ENCODE measurements around the gene GPR87. TPM values are rescaled to one million over a fixed set of nuclear protein-coding genes. Genes with fewer than 3 reads are reported as not detected.

The GPR87 gene
- total and polyA plus RNA-seq, 2 experiments from 2014 or later = 7.0 to 11.0 TPM

GRCh38 chr3:151307583-151308488 lies 8.8 kb downstream of the GPR87 start:
- TF ChIP-seq EZH2phosphoT487 (IDR thresholded peaks at IDR 0.05; ENCODE audit: low read depth, severe bottlenecking, unreplicated experiment) (no peak), CTCF (IDR thresholded peaks at IDR 0.05; ENCODE audit: poor library complexity) (no peak), EZH2 (IDR thresholded peaks at IDR 0.05; ENCODE audit: borderline replicate concordance) (no peak)
- no peaks in the 10 kb centered on the region for H4K20me1 ChIP-seq (ENCODE audit: insufficient read depth, poor library complexity, severe bottlenecking)
- H3K4me1 ChIP-seq (ENCODE audit: insufficient read depth) = peaks cover 15% of the 10 kb centered on the region
- 89% methylated on average over 1 of the region's 1 CpG for WGBS (ENCODE audit: low lambda C conversion rate, missing lambda C conversion rate)
- H3K27ac ChIP-seq = no peak overlapping the region
- H3K79me2 ChIP-seq = no peaks in the 10 kb centered on the region
- no peaks in the 10 kb centered on the region for H3K9me3 ChIP-seq (ENCODE audit: low read depth)
- no peaks in the 10 kb centered on the region for H3K9me2 ChIP-seq (replicated peaks; ENCODE audit: insufficient read depth)
- H3K4me2 ChIP-seq = no peak overlapping the region
- H2AFZ ChIP-seq = no peak overlapping the region
- H3K27me3 ChIP-seq = no peaks in the 10 kb centered on the region
- no peak for DNase-seq (ENCODE audit: low spot score)
- H3K36me3 ChIP-seq (replicated peaks; ENCODE audit: insufficient read depth, low read depth) = no peaks in the 10 kb centered on the region
- no peak overlapping the region for H3K4me3 ChIP-seq

DNA sequence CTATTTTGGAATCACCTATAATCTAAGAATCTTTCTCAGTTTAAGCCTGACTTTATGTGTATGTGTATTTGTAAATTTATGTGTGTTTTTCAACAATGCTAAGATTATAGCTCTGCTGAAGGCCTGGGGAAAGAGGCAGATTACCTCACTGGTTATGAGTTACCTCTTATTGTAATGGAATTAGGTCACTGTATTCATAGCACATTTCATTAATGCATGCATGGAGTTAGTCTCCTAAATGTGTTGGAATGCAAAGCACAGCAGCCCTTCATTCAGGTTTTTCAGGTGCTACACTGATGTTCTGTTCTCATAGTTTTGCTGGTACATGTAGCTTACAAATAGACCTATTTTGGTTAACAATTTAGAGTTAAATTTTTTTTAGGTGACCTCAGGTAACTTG lies 9.5 kb downstream of the GPR87 start:
- no peak overlapping the region for H3K4me3 ChIP-seq
- no peak overlapping the region for H2AFZ ChIP-seq
- no peak overlapping the region for H3K27ac ChIP-seq
- no peak for DNase-seq (ENCODE audit: low spot score)
- TF ChIP-seq EZH2 (IDR thresholded peaks at IDR 0.05; ENCODE audit: borderline replicate concordance) = no peak
- TF ChIP-seq CTCF (IDR thresholded peaks at IDR 0.05; ENCODE audit: poor library complexity) = no peak
- no peak for TF ChIP-seq EZH2phosphoT487 (IDR thresholded peaks at IDR 0.05; ENCODE audit: low read depth, severe bottlenecking, unreplicated experiment)
- no peaks in the 10 kb centered on the region for H3K9me3 ChIP-seq (ENCODE audit: low read depth)
- no peaks in the 10 kb centered on the region for H3K27me3 ChIP-seq
- H3K79me2 ChIP-seq = no peaks in the 10 kb centered on the region
- no peak overlapping the region for H3K4me2 ChIP-seq
- no peaks in the 10 kb centered on the region for H3K36me3 ChIP-seq (replicated peaks; ENCODE audit: insufficient read depth, low read depth)
- no peaks in the 10 kb centered on the region for H4K20me1 ChIP-seq (ENCODE audit: insufficient read depth, poor library complexity, severe bottlenecking)
- H3K4me1 ChIP-seq (ENCODE audit: insufficient read depth) = peaks cover 15% of the 10 kb centered on the region
- no peaks in the 10 kb centered on the region for H3K9me2 ChIP-seq (replicated peaks; ENCODE audit: insufficient read depth)

- no peaks in the 10 kb centered on the region for H3K9me2 ChIP-seq (replicated peaks; ENCODE audit: insufficient read depth)
- no peak for TF ChIP-seq EZH2phosphoT487 (IDR thresholded peaks at IDR 0.05; ENCODE audit: low read depth, severe bottlenecking, unreplicated experiment)
- no peak for TF ChIP-seq EZH2 (IDR thresholded peaks at IDR 0.05; ENCODE audit: borderline replicate concordance)
- no peak for TF ChIP-seq CTCF (IDR thresholded peaks at IDR 0.05; ENCODE audit: poor library complexity)
- peaks cover 15% of the 10 kb centered on the region for H3K4me1 ChIP-seq (ENCODE audit: insufficient read depth)
- no peaks in the 10 kb centered on the region for H3K79me2 ChIP-seq
- H3K36me3 ChIP-seq (replicated peaks; ENCODE audit: insufficient read depth, low read depth) = no peaks in the 10 kb centered on the region
- H4K20me1 ChIP-seq (ENCODE audit: insufficient read depth, poor library complexity, severe bottlenecking) = no peaks in the 10 kb centered on the region
- WGBS (ENCODE audit: low lambda C conversion rate, missing lambda C conversion rate) = 92% methylated on average over 6 of the region's 6 CpGs
- no peak overlapping the region for H3K4me2 ChIP-seq
- H3K27ac ChIP-seq = peak overlapping the region; percentile 84
- H3K27me3 ChIP-seq = no peaks in the 10 kb centered on the region
- H3K4me3 ChIP-seq = no peak overlapping the region
- no peak overlapping the region for H2AFZ ChIP-seq
- no peaks in the 10 kb centered on the region for H3K9me3 ChIP-seq (ENCODE audit: low read depth)
- DNase-seq (ENCODE audit: low spot score) = no peak
Measured at GRCh38 chr3:151306168-151306810, 10.3 kb downstream of the GPR87 start.
